Astrocyte (in vitro differentiated cells and primary cell): ENCODE results near the gene LSM14A. TPM values are rescaled to one million over a fixed set of nuclear protein-coding genes. Genes with fewer than 3 reads are reported as not detected.
"Not testable (repeated sequence)": the region's sequence is repeated elsewhere in the genome, so short reads cannot be mapped to it uniquely, and the experiment has no call there.

ENCODE experiments used
- DNase-seq: peaks from one replicate; pipeline ENCODE4 v3.0.0-alpha.2; 2010; ENCODE audit warnings: low read depth
- FAIRE-seq: peaks from 2 replicates; lab custom pipeline; 2011; peaks lifted over from hg19 to GRCh38; lab: Jason Lieb, UNC
- H2AFZ ChIP-seq: 2 replicates; pipeline ENCODE4 v1.6.0; 2012; ENCODE audit warnings: low read depth, low read length, inconsistent platforms
- H3K27ac ChIP-seq: 2 replicates; pipeline ENCODE4 v1.5.1; 2011; ENCODE audit warnings: low read depth, low read length, inconsistent platforms
- H3K27me3 ChIP-seq: 2 replicates; pipeline ENCODE4 v1.6.0; 2011; ENCODE audit warnings: low read length, inconsistent platforms; ENCODE audit not compliant: insufficient read depth
- H3K36me3 ChIP-seq: 2 replicates; pipeline ENCODE4 v1.5.1; 2011; ENCODE audit warnings: low read length, inconsistent platforms; ENCODE audit not compliant: insufficient read depth
- H3K4me1 ChIP-seq: 2 replicates; pipeline ENCODE4 v1.5.1; 2011; ENCODE audit warnings: low read length, inconsistent platforms; ENCODE audit not compliant: insufficient read depth
- H3K4me2 ChIP-seq: 2 replicates; pipeline ENCODE4 v1.6.0; 2012; ENCODE audit warnings: low read length, inconsistent platforms
- H3K4me3 ChIP-seq: 2 replicates; pipeline ENCODE4 v1.5.1; 2011; ENCODE audit warnings: low read depth, mild to moderate bottlenecking, low read length, inconsistent platforms; ENCODE audit not compliant: insufficient read depth
- H3K79me2 ChIP-seq: 2 replicates; pipeline ENCODE4 v1.6.0; 2012; ENCODE audit warnings: mild to moderate bottlenecking, low read length, inconsistent platforms; ENCODE audit not compliant: insufficient read depth
- H3K9ac ChIP-seq: 2 replicates; pipeline ENCODE4 v1.6.0; 2012; ENCODE audit warnings: mild to moderate bottlenecking, low read length, inconsistent platforms
- H3K9me3 ChIP-seq: 2 replicates; pipeline ENCODE4 v1.5.1; 2012; ENCODE audit warnings: low read depth, mild to moderate bottlenecking, low read length, inconsistent platforms; ENCODE audit not compliant: insufficient read depth
- H4K20me1 ChIP-seq: 2 replicates; pipeline ENCODE4 v1.6.0; 2012; ENCODE audit warnings: low read length, inconsistent platforms; ENCODE audit not compliant: insufficient read depth
- H3K27ac Mint-ChIP-seq: one replicate; pipeline ENCODE4 v1.8.0; 2021; ENCODE audit warnings: mild to moderate bottlenecking, mixed read lengths; ENCODE audit not compliant: unreplicated experiment
- H3K27me3 Mint-ChIP-seq: one replicate; pipeline ENCODE4 v1.8.0; 2021; ENCODE audit warnings: low read depth, mixed read lengths; ENCODE audit not compliant: unreplicated experiment
- H3K36me3 Mint-ChIP-seq: one replicate; pipeline ENCODE4 v1.8.0; 2021; ENCODE audit warnings: low read depth, mixed read lengths; ENCODE audit not compliant: unreplicated experiment
- H3K4me1 Mint-ChIP-seq: one replicate; pipeline ENCODE4 v1.8.0; 2021; ENCODE audit warnings: low read depth, mixed read lengths; ENCODE audit not compliant: unreplicated experiment
- H3K4me3 Mint-ChIP-seq: one replicate; pipeline ENCODE4 v1.8.0; 2021; ENCODE audit warnings: mild to moderate bottlenecking, moderate library complexity, mixed read lengths; ENCODE audit not compliant: unreplicated experiment
- H3K9me3 Mint-ChIP-seq: one replicate; pipeline ENCODE4 v1.8.0; 2021; ENCODE audit warnings: mild to moderate bottlenecking, mixed read lengths; ENCODE audit not compliant: unreplicated experiment
- EZH2 ChIP-seq: IDR thresholded peaks from 2 replicates; pipeline ENCODE4 v1.6.1; 2012; ENCODE audit warnings: mild to moderate bottlenecking, low read length, inconsistent platforms; ENCODE audit not compliant: insufficient read depth
- total RNA-seq: library from RNA; stranded (reverse); gene quantifications from 2 replicates; pipeline ENCODE4 v1.2.1, GENCODE V29; 2021
- TF ChIP-seq, protein P1 (sequence below): IDR thresholded peaks from 2 replicates; pipeline ENCODE4 v1.5.1; 2011; ENCODE audit warnings: low read depth, mild to moderate bottlenecking, inconsistent platforms, low read length, moderate library complexity; ENCODE audit not compliant: insufficient read depth

LSM14A gene
- total RNA-seq, 1 donor from 2014 or later = 88.4 TPM

DNA sequence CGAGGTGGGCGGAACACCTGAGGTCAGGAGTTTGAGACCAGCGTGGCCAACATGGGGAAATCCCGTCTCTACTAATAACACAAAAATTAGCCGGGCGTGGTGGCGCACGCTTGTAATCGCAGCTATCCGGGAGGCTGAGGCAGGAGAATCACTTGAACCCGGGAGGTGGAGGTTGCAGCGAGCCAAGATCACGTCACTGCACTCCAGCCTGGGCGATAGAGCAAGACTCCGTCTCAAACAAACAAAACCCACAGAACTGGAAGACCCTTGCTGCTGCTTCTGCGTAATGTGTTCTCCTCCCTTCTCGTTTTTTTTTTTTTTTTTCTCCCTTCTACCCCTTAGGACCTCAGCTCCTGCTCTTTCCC is 81.4 kb downstream of the LSM14A start:
- H3K9me3 Mint-ChIP-seq, H3K9me3 ChIP-seq, H3K4me1 Mint-ChIP-seq, DNase-seq, H3K36me3 ChIP-seq, H4K20me1 ChIP-seq, FAIRE-seq, H3K27me3 Mint-ChIP-seq, H3K36me3 Mint-ChIP-seq, H3K27me3 ChIP-seq: not testable (repeated sequence)
- Histone ChIP-seq H3K9ac (peak overlapping the region; percentile 80), H3K79me2 (peaks cover 39% of the 10 kb centered on the region), H3K4me3 (peak overlapping the region; percentile 84), H3K27ac (peak overlapping the region; percentile 77), H2AFZ (peak overlapping the region; percentile 72), H3K4me2 (peak overlapping the region; percentile 83), H3K4me1 (peaks cover 14% of the 10 kb centered on the region)
- peak overlapping the region; percentile 94 for H3K4me3 Mint-ChIP-seq
- H3K27ac Mint-ChIP-seq = peak overlapping the region; percentile 67

- peaks cover 44% of the 10 kb centered on the region for H3K79me2 ChIP-seq
- peak within 1 kb of the TSS; percentile 72 for H2AFZ ChIP-seq
- H3K27me3 Mint-ChIP-seq = no peaks in the 10 kb centered on the region
- peak within 1 kb of the TSS; percentile 90 for H3K9ac ChIP-seq
- H3K27me3 ChIP-seq = no peaks in the 10 kb centered on the region
- no peak for TF ChIP-seq EZH2
- TF ChIP-seq, protein P1, sequence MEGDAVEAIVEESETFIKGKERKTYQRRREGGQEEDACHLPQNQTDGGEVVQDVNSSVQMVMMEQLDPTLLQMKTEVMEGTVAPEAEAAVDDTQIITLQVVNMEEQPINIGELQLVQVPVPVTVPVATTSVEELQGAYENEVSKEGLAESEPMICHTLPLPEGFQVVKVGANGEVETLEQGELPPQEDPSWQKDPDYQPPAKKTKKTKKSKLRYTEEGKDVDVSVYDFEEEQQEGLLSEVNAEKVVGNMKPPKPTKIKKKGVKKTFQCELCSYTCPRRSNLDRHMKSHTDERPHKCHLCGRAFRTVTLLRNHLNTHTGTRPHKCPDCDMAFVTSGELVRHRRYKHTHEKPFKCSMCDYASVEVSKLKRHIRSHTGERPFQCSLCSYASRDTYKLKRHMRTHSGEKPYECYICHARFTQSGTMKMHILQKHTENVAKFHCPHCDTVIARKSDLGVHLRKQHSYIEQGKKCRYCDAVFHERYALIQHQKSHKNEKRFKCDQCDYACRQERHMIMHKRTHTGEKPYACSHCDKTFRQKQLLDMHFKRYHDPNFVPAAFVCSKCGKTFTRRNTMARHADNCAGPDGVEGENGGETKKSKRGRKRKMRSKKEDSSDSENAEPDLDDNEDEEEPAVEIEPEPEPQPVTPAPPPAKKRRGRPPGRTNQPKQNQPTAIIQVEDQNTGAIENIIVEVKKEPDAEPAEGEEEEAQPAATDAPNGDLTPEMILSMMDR = no peak
- no peaks in the 10 kb centered on the region for H3K36me3 ChIP-seq
- peak within 1 kb of the TSS; percentile 84 for H3K4me3 ChIP-seq
- H3K4me1 Mint-ChIP-seq = peaks cover 2% of the 10 kb centered on the region
- H3K4me1 ChIP-seq = peaks cover 14% of the 10 kb centered on the region
- H3K9me3 Mint-ChIP-seq = no peaks in the 10 kb centered on the region
- H3K36me3 Mint-ChIP-seq = no peaks in the 10 kb centered on the region
- H4K20me1 ChIP-seq = no peaks in the 10 kb centered on the region
- no peak for FAIRE-seq
- no peaks in the 10 kb centered on the region for H3K9me3 ChIP-seq
- H3K4me2 ChIP-seq = peak within 1 kb of the TSS; percentile 96
- peak within 1 kb of the TSS; percentile 85 for H3K27ac ChIP-seq
- peak within 1 kb of the TSS; percentile 94 for H3K4me3 Mint-ChIP-seq
- DNase-seq = no peak
- peak within 1 kb of the TSS; percentile 67 for H3K27ac Mint-ChIP-seq
These were observed 81.9 kb downstream of the LSM14A start, which contains the start of gene GARRE1 for GRCh38 chr19:34254046-34254697. TSS of gene GARRE1 (plus strand) at chr19:34254554. CDS start at chr19:34300474, 45,920 bp downstream.

DNA sequence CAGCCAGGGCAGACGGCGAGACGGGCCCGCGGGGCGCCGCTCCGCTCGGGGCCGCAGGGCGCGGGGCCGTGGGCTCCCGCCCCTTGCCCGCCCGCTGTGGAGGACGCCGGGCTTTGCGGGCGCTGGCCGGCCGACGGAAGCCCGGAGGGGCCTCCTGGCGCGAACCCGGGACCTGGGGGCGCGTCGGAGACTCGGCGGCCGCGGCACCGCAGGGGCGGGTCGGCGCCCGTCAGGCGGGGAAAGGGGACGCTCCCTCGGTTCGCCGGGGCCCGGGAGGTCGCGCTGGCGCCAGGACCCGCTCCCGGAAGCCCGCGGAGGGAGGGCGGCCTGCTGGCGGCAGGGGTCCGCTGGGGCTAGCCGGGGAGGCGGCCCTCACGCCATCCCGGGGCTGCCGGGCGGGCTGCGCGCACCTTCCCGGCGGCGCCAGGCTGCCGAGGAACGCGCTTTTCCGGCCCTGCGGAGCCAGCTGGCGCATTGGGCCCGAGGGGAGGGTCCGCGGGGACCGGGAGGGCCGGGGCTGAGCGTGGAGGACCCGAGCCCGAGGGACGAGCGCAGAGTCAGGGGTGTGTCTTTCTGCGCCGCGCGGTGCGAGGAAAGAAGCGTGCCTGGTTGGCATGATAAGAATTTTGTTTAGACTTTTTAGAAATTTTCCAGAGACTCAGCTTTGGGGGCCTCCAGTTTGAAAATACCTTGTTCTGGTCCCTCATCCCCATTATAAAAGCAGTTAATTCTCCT is 82.6 kb downstream of the LSM14A start:
- peak overlapping the region; percentile 85 for H3K27ac ChIP-seq
- no peaks in the 10 kb centered on the region for H4K20me1 ChIP-seq
- peaks cover 3% of the 10 kb centered on the region for H3K4me1 Mint-ChIP-seq
- DNase-seq (no peak), FAIRE-seq (no peak)
- no peaks in the 10 kb centered on the region for H3K36me3 Mint-ChIP-seq
- no peaks in the 10 kb centered on the region for H3K36me3 ChIP-seq
- peak overlapping the region; percentile 63 for H2AFZ ChIP-seq
- H3K4me3 Mint-ChIP-seq = peak overlapping the region; percentile 87
- peaks cover 51% of the 10 kb centered on the region for H3K79me2 ChIP-seq
- H3K9me3 ChIP-seq = no peaks in the 10 kb centered on the region
- H3K27me3 Mint-ChIP-seq = no peaks in the 10 kb centered on the region
- H3K4me3 ChIP-seq = peak overlapping the region; percentile 84
- peak overlapping the region; percentile 96 for H3K4me2 ChIP-seq
- no peaks in the 10 kb centered on the region for H3K9me3 Mint-ChIP-seq
- H3K4me1 ChIP-seq = peaks cover 14% of the 10 kb centered on the region
- H3K27ac Mint-ChIP-seq = no peak overlapping the region
- TF ChIP-seq, protein P1 = no peak
- TF ChIP-seq EZH2 = no peak
- no peaks in the 10 kb centered on the region for H3K27me3 ChIP-seq
- peak overlapping the region; percentile 90 for H3K9ac ChIP-seq
